Kidney (tissue), 14 donors: ENCODE measurements around the gene MIF4GD. TPM values are rescaled to one million over a fixed set of nuclear protein-coding genes. Genes with fewer than 3 reads are reported as not detected.
A peak's percentile ranks its signal among the peaks of the same experiment; 100 is the strongest.

Source experiments
- DNase-seq, 5 donors: peaks; one replicate each; pipeline ENCODE4 v3.0.0-alpha.2; 2013 to 2020
- FAIRE-seq: peaks from 2 replicates; lab custom pipeline; 2012; peaks lifted over from hg19 to GRCh38; lab: Jason Lieb, UNC
- H3K27ac ChIP-seq, 2 donors: one replicate each; pipeline ENCODE4 v1.7.0; 2013; ENCODE audit warnings: low read depth in 2 of 2, low read length in 2 of 2, inconsistent platforms in 1 of 2
- H3K27me3 ChIP-seq: one replicate; pipeline ENCODE4 v1.7.1; 2013; ENCODE audit warnings: low read length, inconsistent platforms; ENCODE audit not compliant: control insufficient read depth, insufficient read depth
- H3K36me3 ChIP-seq, 3 donors: one replicate each; pipeline versions ENCODE4 v1.7.0 to v1.7.1; 2013; ENCODE audit warnings: low read length in 3 of 3, control low read depth in 1 of 3, inconsistent platforms in 1 of 3; ENCODE audit not compliant: insufficient read depth in 3 of 3, control insufficient read depth in 2 of 3
- H3K4me1 ChIP-seq, 3 donors: one replicate each; pipeline versions ENCODE4 v1.7.0 to v1.7.1; 2013; ENCODE audit warnings: low read length in 3 of 3, inconsistent platforms in 1 of 3, low read depth in 1 of 3; ENCODE audit not compliant: control insufficient read depth in 2 of 3, insufficient read depth in 2 of 3
- H3K4me3 ChIP-seq, 3 donors: one replicate each; pipeline versions ENCODE4 v1.7.0 to v1.8.1; 2013; ENCODE audit warnings: low read length in 3 of 3, control low read depth in 1 of 3, inconsistent platforms in 1 of 3
- H3K9ac ChIP-seq, 3 donors: one replicate each; pipeline versions ENCODE4 v1.7.0 to v1.7.1; 2013; ENCODE audit warnings: low read length in 3 of 3, control low read depth in 1 of 3, inconsistent platforms in 1 of 3
- H3K9me3 ChIP-seq, 3 donors: one replicate each; pipeline versions ENCODE4 v1.7.0 to v1.7.1; 2013; ENCODE audit warnings: low read length in 3 of 3, control low read depth in 1 of 3, inconsistent platforms in 1 of 3; ENCODE audit not compliant: control insufficient read depth in 2 of 3, insufficient read depth in 1 of 3
- intact Hi-C: fragments of 100-400 bp; cut with DNase I; formaldehyde crosslinking; loops from one replicate; pipeline ENCODE4 v1.11.1; 2022
- polyA plus RNA-seq: library from polyadenylated mRNA; stranded (reverse); fragments of 350-450 nt; fragmentation: Illumina TruSeq; extraction: RNeasy Lipid Tissue Mini Kit (QIAGEN cat#74804); gene quantifications from one replicate; pipeline ENCODE4 v1.2.3, GENCODE V29; 2014; ENCODE audit warnings: low read depth, low replicate concordance; ENCODE audit not compliant: insufficient read depth
- total RNA-seq: library from RNA; stranded (reverse); fragmentation: NEBNext Ultra II Directional; extraction: Animal tissue kit (Norgen Biotek cat#: 25700); gene quantifications from one replicate; pipeline ENCODE4 v1.2.1, GENCODE V29; 2021
- TF ChIP-seq, protein P1 (sequence below): IDR thresholded peaks from 3 replicates; pipeline ENCODE4 v1.5.1; 2012; ENCODE audit warnings: mild to moderate bottlenecking, moderate library complexity, borderline replicate concordance; ENCODE audit not compliant: insufficient read depth; ENCODE audit errors: extremely low read depth
- donor health status: control.
- donor health status: control.
- donor health status: control.
- donor health status: control.
- donor health status: control.
- donor health status: DM: yes; HTN: yes; CAD: no.
- donor health status: Normal renal cell carcinoma (clear cell type).

The MIF4GD gene
- total and polyA plus RNA-seq, 2 donors from 2014 or later = 28.2 to 30.1 TPM

DNA sequence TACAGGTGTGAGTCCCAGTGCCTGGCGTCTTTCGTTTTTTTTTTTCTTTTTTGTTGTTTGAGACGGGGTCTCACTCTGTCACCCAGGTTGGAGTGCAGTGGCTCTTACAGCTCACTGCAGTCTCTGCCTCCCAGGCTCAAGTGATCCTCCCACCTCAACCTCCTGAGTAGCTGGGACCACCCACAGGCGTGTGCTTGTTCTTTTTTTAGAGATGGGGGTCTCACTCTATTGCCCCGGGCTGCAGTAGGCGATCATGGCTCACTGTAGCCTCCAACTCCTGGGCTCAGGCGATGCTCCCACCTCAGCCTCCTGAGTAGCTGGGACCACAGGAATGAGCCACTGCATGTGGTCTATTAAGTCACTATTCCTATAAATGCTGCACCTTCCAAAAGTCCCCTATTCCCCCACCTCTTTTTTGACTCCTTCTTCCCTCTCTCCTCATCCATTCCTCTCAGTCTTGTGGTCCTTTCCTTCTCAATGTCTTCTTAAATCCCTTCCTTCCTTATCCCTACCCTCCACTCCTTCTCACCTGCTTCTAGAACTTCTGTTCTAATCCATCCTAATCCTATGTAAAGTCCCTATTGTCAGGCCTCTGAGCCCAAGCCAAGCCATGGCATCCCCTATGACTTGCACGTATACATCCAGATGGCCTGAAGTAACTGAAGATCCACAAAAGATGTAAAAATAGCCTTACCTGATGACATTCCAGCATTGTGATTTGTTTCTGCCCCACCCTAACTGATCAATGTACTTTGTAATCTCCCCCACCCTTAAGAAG lies 18.8 kb downstream of the MIF4GD start:
- Histone ChIP-seq H3K27ac (no peak overlapping the region), H3K9me3 (no peaks in the 10 kb centered on the region), H3K9ac (no peak overlapping the region), H3K4me1 (peaks cover 0 to 4% (median 0%) of the 10 kb centered on the region in 3 donors), H3K36me3 (no peaks in the 10 kb centered on the region), H3K4me3 (no peak overlapping the region), H3K27me3 (no peaks in the 10 kb centered on the region)
- no peak for DNase-seq
- TF ChIP-seq, protein P1, sequence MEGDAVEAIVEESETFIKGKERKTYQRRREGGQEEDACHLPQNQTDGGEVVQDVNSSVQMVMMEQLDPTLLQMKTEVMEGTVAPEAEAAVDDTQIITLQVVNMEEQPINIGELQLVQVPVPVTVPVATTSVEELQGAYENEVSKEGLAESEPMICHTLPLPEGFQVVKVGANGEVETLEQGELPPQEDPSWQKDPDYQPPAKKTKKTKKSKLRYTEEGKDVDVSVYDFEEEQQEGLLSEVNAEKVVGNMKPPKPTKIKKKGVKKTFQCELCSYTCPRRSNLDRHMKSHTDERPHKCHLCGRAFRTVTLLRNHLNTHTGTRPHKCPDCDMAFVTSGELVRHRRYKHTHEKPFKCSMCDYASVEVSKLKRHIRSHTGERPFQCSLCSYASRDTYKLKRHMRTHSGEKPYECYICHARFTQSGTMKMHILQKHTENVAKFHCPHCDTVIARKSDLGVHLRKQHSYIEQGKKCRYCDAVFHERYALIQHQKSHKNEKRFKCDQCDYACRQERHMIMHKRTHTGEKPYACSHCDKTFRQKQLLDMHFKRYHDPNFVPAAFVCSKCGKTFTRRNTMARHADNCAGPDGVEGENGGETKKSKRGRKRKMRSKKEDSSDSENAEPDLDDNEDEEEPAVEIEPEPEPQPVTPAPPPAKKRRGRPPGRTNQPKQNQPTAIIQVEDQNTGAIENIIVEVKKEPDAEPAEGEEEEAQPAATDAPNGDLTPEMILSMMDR = no peak
- FAIRE-seq = no peak
- intact Hi-C loops = no loop called here

- peak overlapping the region in 1 of 3 donors; percentile 3 for H3K4me3 ChIP-seq
Measured at GRCh38 chr17:75250009-75250471, 21.0 kb downstream of the MIF4GD start.

GRCh38 chr17:75249564-75249963 lies 21.5 kb downstream of the MIF4GD start:
- no peak for FAIRE-seq
- Histone ChIP-seq H3K27ac (no peak overlapping the region), H3K4me1 (peaks cover 0 to 4% (median 0%) of the 10 kb centered on the region in 3 donors), H3K4me3 (no peak overlapping the region), H3K27me3 (no peaks in the 10 kb centered on the region), H3K9ac (peak overlapping the region in 1 of 3 donors; percentile 12), H3K36me3 (peaks cover 0 to 19% (median 8%) of the 10 kb centered on the region in 3 donors), H3K9me3 (no peaks in the 10 kb centered on the region)
- TF ChIP-seq, protein P1 = no peak
- intact Hi-C loops = no loop called here
- DNase-seq = no peak

More at GRCh38 chr17:75250009-75250471, 21.0 kb downstream of the MIF4GD start:
- no peaks in the 10 kb centered on the region for H3K9me3 ChIP-seq
- intact Hi-C loops = no loop called here
- DNase-seq (no peak), FAIRE-seq (no peak)
- H3K27me3 ChIP-seq = no peaks in the 10 kb centered on the region
- H3K4me1 ChIP-seq = peaks cover 0 to 4% (median 0%) of the 10 kb centered on the region in 3 donors
- H3K36me3 ChIP-seq = peaks cover 0 to 14% (median 8%) of the 10 kb centered on the region in 3 donors
- no peak overlapping the region for H3K27ac ChIP-seq
- TF ChIP-seq, protein P1 = no peak
- no peak overlapping the region for H3K9ac ChIP-seq
